ENCODE data around the gene CLVS2.

CLVS2 gene

GRCh38 chr6:123117145-123117908, 121.3 kb downstream of the CLVS2 start:
- Histone ChIP-seq H3K4me2 (ENCODE audit: insufficient read depth, low read length, poor library complexity, severe bottlenecking) (no peak overlapping the region), H2BK15ac (ENCODE audit: low read length) (no peak overlapping the region), H3K4ac (ENCODE audit: low read length) (no peak overlapping the region), H3K27me3 (ENCODE audit: control insufficient read depth in 3 of 3, insufficient read depth in 3 of 3, low read depth in 1 of 3, low read length in 3 of 3) (no peaks in the 10 kb centered on the region), H3K4me1 (ENCODE audit: control insufficient read depth in 2 of 2, insufficient read depth in 1 of 2, low read depth in 1 of 2, low read length in 2 of 2) (no peaks in the 10 kb centered on the region), H4K8ac (ENCODE audit: low read depth, low read length) (no peak overlapping the region), H3K23ac (ENCODE audit: low read depth, low read length, poor library complexity) (no peak overlapping the region), H2AK5ac (ENCODE audit: low read depth, low read length) (no peak overlapping the region), H2BK120ac (ENCODE audit: low read depth, low read length) (no peak overlapping the region), H3K27ac (replicated peaks; ENCODE audit: low read length) (no peak overlapping the region), H3K36me3 (replicated peaks in 1 of 2; ENCODE audit: control insufficient read depth in 2 of 2, insufficient read depth in 2 of 2, low read length in 2 of 2) (no peaks in the 10 kb centered on the region), H4K91ac (ENCODE audit: low read depth, low read length, poor library complexity) (no peak overlapping the region), H3K79me1 (ENCODE audit: low read depth, low read length) (no peaks in the 10 kb centered on the region), H3K9ac (ENCODE audit: low read depth, low read length, poor library complexity) (no peak overlapping the region), H3K18ac (ENCODE audit: low read length) (no peak overlapping the region), H2BK12ac (ENCODE audit: low read length) (no peak overlapping the region), H3K4me3 (ENCODE audit: low read length in 2 of 2) (no peak overlapping the region), H2BK5ac (ENCODE audit: low read length) (no peak overlapping the region), H2AFZ (ENCODE audit: low read length) (no peak overlapping the region), H3K14ac (ENCODE audit: low read length) (no peak overlapping the region), H3K9me3 (replicated peaks in 1 of 2; ENCODE audit: control insufficient read depth in 2 of 2, insufficient read depth in 1 of 2, low read depth in 1 of 2, low read length in 2 of 2) (no peaks in the 10 kb centered on the region)
- no CpG with 5 or more reads among the region's 2 CpGs for WGBS, 2 donors (ENCODE audit: extremely low coverage in 2 of 2, insufficient read length in 2 of 2, insufficient replicate concordance in 1 of 2)
- DNase-seq (ENCODE audit: low spot score) = no peak

GRCh38 chr6:123118811-123119210, 122.8 kb downstream of the CLVS2 start:
- no CpG with 5 or more reads among the region's 2 CpGs for WGBS, 2 donors (ENCODE audit: extremely low coverage in 2 of 2, insufficient read length in 2 of 2, insufficient replicate concordance in 1 of 2)
- Histone ChIP-seq H3K4me3 (ENCODE audit: low read length in 2 of 2) (no peak overlapping the region), H3K4me2 (ENCODE audit: insufficient read depth, low read length, poor library complexity, severe bottlenecking) (no peak overlapping the region)

More at GRCh38 chr6:123118811-123119210, 122.8 kb downstream of the CLVS2 start:
- Histone ChIP-seq H2BK15ac (ENCODE audit: low read length) (no peak overlapping the region), H2BK120ac (ENCODE audit: low read depth, low read length) (no peak overlapping the region), H3K4ac (ENCODE audit: low read length) (no peak overlapping the region), H3K4me1 (ENCODE audit: control insufficient read depth in 2 of 2, insufficient read depth in 1 of 2, low read depth in 1 of 2, low read length in 2 of 2) (no peaks in the 10 kb centered on the region), H3K27me3 (ENCODE audit: control insufficient read depth in 3 of 3, insufficient read depth in 3 of 3, low read depth in 1 of 3, low read length in 3 of 3) (no peaks in the 10 kb centered on the region), H4K91ac (ENCODE audit: low read depth, low read length, poor library complexity) (no peak overlapping the region), H3K9ac (ENCODE audit: low read depth, low read length, poor library complexity) (no peak overlapping the region), H3K36me3 (replicated peaks in 1 of 2; ENCODE audit: control insufficient read depth in 2 of 2, insufficient read depth in 2 of 2, low read length in 2 of 2) (no peaks in the 10 kb centered on the region), H2AK5ac (ENCODE audit: low read depth, low read length) (no peak overlapping the region), H3K23ac (ENCODE audit: low read depth, low read length, poor library complexity) (no peak overlapping the region), H4K8ac (ENCODE audit: low read depth, low read length) (no peak overlapping the region), H2BK12ac (ENCODE audit: low read length) (no peak overlapping the region), H2BK5ac (ENCODE audit: low read length) (no peak overlapping the region), H3K27ac (replicated peaks; ENCODE audit: low read length) (no peak overlapping the region), H3K79me1 (ENCODE audit: low read depth, low read length) (no peaks in the 10 kb centered on the region), H3K14ac (ENCODE audit: low read length) (no peak overlapping the region), H3K9me3 (replicated peaks in 1 of 2; ENCODE audit: control insufficient read depth in 2 of 2, insufficient read depth in 1 of 2, low read depth in 1 of 2, low read length in 2 of 2) (no peaks in the 10 kb centered on the region), H2AFZ (ENCODE audit: low read length) (no peak overlapping the region), H3K18ac (ENCODE audit: low read length) (no peak overlapping the region)
- no peak for DNase-seq (ENCODE audit: low spot score)

Data from neuronal stem cell (in vitro differentiated cells).